ENCODE data around the gene FYCO1.

DNA sequence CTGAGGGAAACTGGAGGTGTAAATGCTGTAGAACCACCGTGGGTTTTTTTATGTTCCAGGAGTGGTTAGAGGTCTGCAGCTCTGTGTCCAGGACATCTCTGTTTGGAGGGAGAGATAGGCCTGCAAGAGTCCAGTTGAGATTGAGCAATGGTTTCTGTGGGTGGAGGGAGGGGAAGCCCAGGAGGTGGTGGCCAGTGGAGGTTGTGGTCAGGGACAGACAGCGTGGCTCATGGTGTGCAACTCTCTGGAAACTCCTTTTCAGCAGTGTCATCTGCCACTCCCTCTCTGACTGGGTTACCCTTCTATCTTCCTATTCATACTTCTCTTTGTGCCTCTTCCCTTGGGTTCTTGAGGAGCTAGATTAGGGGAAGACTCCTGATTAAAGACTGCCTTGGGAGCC lies 22.1 kb upstream of the FYCO1 start:
- TF ChIP-seq, protein P1, sequence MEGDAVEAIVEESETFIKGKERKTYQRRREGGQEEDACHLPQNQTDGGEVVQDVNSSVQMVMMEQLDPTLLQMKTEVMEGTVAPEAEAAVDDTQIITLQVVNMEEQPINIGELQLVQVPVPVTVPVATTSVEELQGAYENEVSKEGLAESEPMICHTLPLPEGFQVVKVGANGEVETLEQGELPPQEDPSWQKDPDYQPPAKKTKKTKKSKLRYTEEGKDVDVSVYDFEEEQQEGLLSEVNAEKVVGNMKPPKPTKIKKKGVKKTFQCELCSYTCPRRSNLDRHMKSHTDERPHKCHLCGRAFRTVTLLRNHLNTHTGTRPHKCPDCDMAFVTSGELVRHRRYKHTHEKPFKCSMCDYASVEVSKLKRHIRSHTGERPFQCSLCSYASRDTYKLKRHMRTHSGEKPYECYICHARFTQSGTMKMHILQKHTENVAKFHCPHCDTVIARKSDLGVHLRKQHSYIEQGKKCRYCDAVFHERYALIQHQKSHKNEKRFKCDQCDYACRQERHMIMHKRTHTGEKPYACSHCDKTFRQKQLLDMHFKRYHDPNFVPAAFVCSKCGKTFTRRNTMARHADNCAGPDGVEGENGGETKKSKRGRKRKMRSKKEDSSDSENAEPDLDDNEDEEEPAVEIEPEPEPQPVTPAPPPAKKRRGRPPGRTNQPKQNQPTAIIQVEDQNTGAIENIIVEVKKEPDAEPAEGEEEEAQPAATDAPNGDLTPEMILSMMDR (IDR thresholded peaks at IDR 0.05) = no peak
- TF ChIP-seq EP300 (IDR thresholded peaks at IDR 0.05) (no peak), POLR2AphosphoS5 (IDR thresholded peaks at IDR 0.05) (no peak)
